Hepatocyte (in vitro differentiated cells): ENCODE measurements around the gene PLEKHG4B. TPM values are rescaled to one million over a fixed set of nuclear protein-coding genes. Genes with fewer than 3 reads are reported as not detected.

Source experiments
- DNase-seq: peaks from one replicate; pipeline ENCODE4 v3.0.0-alpha.2; 2016; ENCODE audit warnings: low spot score
- H2AFZ ChIP-seq: fragments of 200-600 bp; sonication (generic); 2 replicates; pipeline ENCODE4 v1.6.0; 2016; ENCODE audit warnings: antibody characterized with exemption, mild to moderate bottlenecking
- H3K27ac ChIP-seq: fragments of 200-600 bp; sonication (generic); 2 replicates; pipeline ENCODE4 v1.5.1; 2016; ENCODE audit warnings: mild to moderate bottlenecking
- H3K27me3 ChIP-seq: fragments of 200-600 bp; sonication (generic); 2 replicates; pipeline ENCODE4 v1.6.1; 2016
- H3K36me3 ChIP-seq: fragments of 200-600 bp; sonication (generic); replicated peaks from 2 replicates; pipeline ENCODE4 v1.5.1; 2016; ENCODE audit warnings: low read depth; ENCODE audit not compliant: insufficient read depth
- H3K4me1 ChIP-seq: fragments of 200-600 bp; sonication (generic); 2 replicates; pipeline ENCODE4 v1.5.1; 2016; ENCODE audit warnings: mild to moderate bottlenecking, moderate library complexity; ENCODE audit not compliant: insufficient read depth
- H3K4me2 ChIP-seq: fragments of 200-600 bp; sonication (generic); 2 replicates; pipeline ENCODE4 v1.6.0; 2016
- H3K4me3 ChIP-seq: fragments of 200-600 bp; sonication (generic); 2 replicates; pipeline ENCODE4 v1.5.1; 2016; ENCODE audit warnings: mild to moderate bottlenecking
- H3K79me2 ChIP-seq: fragments of 200-600 bp; sonication (generic); 2 replicates; pipeline ENCODE4 v1.6.0; 2017; ENCODE audit warnings: mild to moderate bottlenecking
- H3K9me2 ChIP-seq: fragments of 200-600 bp; sonication (generic); replicated peaks from 2 replicates; pipeline ENCODE4 v1.6.0; 2017; ENCODE audit warnings: mild to moderate bottlenecking; ENCODE audit not compliant: insufficient read depth
- H3K9me3 ChIP-seq: fragments of 200-600 bp; sonication (generic); 2 replicates; pipeline ENCODE4 v1.5.1; 2016; ENCODE audit warnings: low read depth, mild to moderate bottlenecking
- H4K20me1 ChIP-seq: fragments of 200-600 bp; sonication (generic); 2 replicates; pipeline ENCODE4 v1.6.0; 2016; ENCODE audit warnings: mild to moderate bottlenecking; ENCODE audit not compliant: insufficient read depth, poor library complexity, severe bottlenecking
- CTCF ChIP-seq: fragments of 200-600 bp; sonication (generic); IDR thresholded peaks from 2 replicates; pipeline ENCODE4 v1.5.1; 2016; ENCODE audit warnings: antibody characterized with exemption, mild to moderate bottlenecking; ENCODE audit not compliant: poor library complexity
- EZH2 ChIP-seq: fragments of 200-600 bp; sonication (generic); IDR thresholded peaks from 2 replicates; pipeline ENCODE4 v1.6.1; 2016; ENCODE audit warnings: antibody characterized with exemption, mild to moderate bottlenecking, borderline replicate concordance
- EZH2phosphoT487 ChIP-seq: fragments of 200-600 bp; sonication (generic); IDR thresholded peaks from one replicate; pipeline ENCODE4 v1.6.1; 2018; ENCODE audit warnings: antibody characterized with exemption, mild to moderate bottlenecking, low read depth, moderate library complexity; ENCODE audit not compliant: unreplicated experiment, severe bottlenecking
- WGBS: methylation state at CpG from one replicate; pipeline ENCODE4 v1.1.6; 2016; ENCODE audit warnings: low lambda C conversion rate; ENCODE audit errors: missing lambda C conversion rate; 5-methylcytosine and 5-hydroxymethylcytosine counted together
- polyA plus RNA-seq: library from polyadenylated mRNA; unstranded; fragments of >200 nt; fragmentation: Nextera tagmentation; extraction: Ambion mirVana; gene quantifications from 2 replicates; pipeline ENCODE4 v1.2.1, GENCODE V29; 2016
- total RNA-seq: library from RNA; depleted of rRNA; stranded (reverse); fragments of >200 nt; gene quantifications from 2 replicates; pipeline ENCODE4 v1.2.3, GENCODE V29; 2014

Gene PLEKHG4B
- total and polyA plus RNA-seq, 2 experiments from 2014 or later: 3.6 to 4.0 TPM

GRCh38 chr5:130601-131131, 38.7 kb downstream of the PLEKHG4B start:
- no peaks in the 10 kb centered on the region for H4K20me1 ChIP-seq
- no peak overlapping the region for H2AFZ ChIP-seq
- TF ChIP-seq CTCF (no peak), EZH2phosphoT487 (no peak), EZH2 (no peak)
- no peaks in the 10 kb centered on the region for H3K36me3 ChIP-seq
- H3K9me2 ChIP-seq: no peaks in the 10 kb centered on the region
- H3K4me3 ChIP-seq: no peak overlapping the region
- H3K27ac ChIP-seq: no peak overlapping the region
- no peaks in the 10 kb centered on the region for H3K79me2 ChIP-seq
- DNase-seq: no peak
- H3K4me1 ChIP-seq: no peaks in the 10 kb centered on the region
- no peaks in the 10 kb centered on the region for H3K27me3 ChIP-seq
- H3K9me3 ChIP-seq: no peaks in the 10 kb centered on the region
- 77% methylated on average over 4 of the region's 4 CpGs for WGBS
- H3K4me2 ChIP-seq: no peak overlapping the region

GRCh38 chr5:136901-137300, 44.9 kb downstream of the PLEKHG4B start:
- H3K36me3 ChIP-seq: no peaks in the 10 kb centered on the region
- H3K79me2 ChIP-seq: no peaks in the 10 kb centered on the region
- H3K4me1 ChIP-seq: no peaks in the 10 kb centered on the region
- no peaks in the 10 kb centered on the region for H3K9me2 ChIP-seq
- DNase-seq: no peak
- no peak overlapping the region for H2AFZ ChIP-seq
- H3K4me3 ChIP-seq: no peak overlapping the region
- H4K20me1 ChIP-seq: no peaks in the 10 kb centered on the region
- TF ChIP-seq EZH2: no peak
- TF ChIP-seq EZH2phosphoT487: no peak
- TF ChIP-seq CTCF: no peak
- H3K4me2 ChIP-seq: no peak overlapping the region
- H3K9me3 ChIP-seq: no peaks in the 10 kb centered on the region
- H3K27me3 ChIP-seq: no peaks in the 10 kb centered on the region
- WGBS: 95% methylated on average over 5 of the region's 5 CpGs
- H3K27ac ChIP-seq: no peak overlapping the region

- 89% methylated on average over 15 of the region's 15 CpGs for WGBS
- TF ChIP-seq EZH2phosphoT487 (no peak), EZH2 (no peak), CTCF (no peak)
- H3K27ac ChIP-seq: no peak overlapping the region
- H3K79me2 ChIP-seq: no peaks in the 10 kb centered on the region
- H3K9me3 ChIP-seq: no peaks in the 10 kb centered on the region
- no peak overlapping the region for H3K4me3 ChIP-seq
- no peaks in the 10 kb centered on the region for H3K4me1 ChIP-seq
- no peak overlapping the region for H2AFZ ChIP-seq
- no peak for DNase-seq
- no peak overlapping the region for H3K4me2 ChIP-seq
- no peaks in the 10 kb centered on the region for H3K27me3 ChIP-seq
- H3K36me3 ChIP-seq: no peaks in the 10 kb centered on the region
- H3K9me2 ChIP-seq: no peaks in the 10 kb centered on the region
- no peaks in the 10 kb centered on the region for H4K20me1 ChIP-seq
Observed at GRCh38 chr5:137741-138140, 45.8 kb downstream of the PLEKHG4B start.

- TF ChIP-seq EZH2phosphoT487 (no peak), EZH2 (no peak), CTCF (no peak)
- Histone ChIP-seq H3K9me3 (no peaks in the 10 kb centered on the region), H3K4me3 (no peak overlapping the region), H4K20me1 (no peaks in the 10 kb centered on the region), H3K36me3 (no peaks in the 10 kb centered on the region), H3K79me2 (no peaks in the 10 kb centered on the region), H3K27me3 (no peaks in the 10 kb centered on the region), H3K4me2 (no peak overlapping the region), H3K27ac (no peak overlapping the region), H2AFZ (no peak overlapping the region), H3K9me2 (no peaks in the 10 kb centered on the region), H3K4me1 (no peaks in the 10 kb centered on the region)
- 90% methylated on average over 11 of the region's 12 CpGs for WGBS
- no peak for DNase-seq
Observed at GRCh38 chr5:138936-139335, 47.0 kb downstream of the PLEKHG4B start.
